Naive thymus-derived CD8-positive, alpha-beta T cell (primary cell): ENCODE data around the gene ANKK1. TPM values are rescaled to one million over a fixed set of nuclear protein-coding genes. Genes with fewer than 3 reads are reported as not detected.

Experiments used
- ATAC-seq, 2 donors: fragments of 150-1000 bp; cut with Tn5 transposase in 1 of 2; sonication (Bioruptor Pico), chemical (Tn5 transposase) in 1 of 2; 1 replicate in 1 of 2; 2 replicates in 1 of 2; pipeline ENCODE4 v1.10.0; 2021; ENCODE audit warnings: mild to moderate bottlenecking in 2 of 2, moderate library complexity in 2 of 2
- POLR2A ChIA-PET: fragments of 350-600 bp; sonication (Branson Sonifier 250); formaldehyde crosslinking; loops from one replicate; lab custom pipeline; 2021; ENCODE audit warnings: antibody characterized with exemption; lab: Charles Lee
- DNase-seq, 10 donors: peaks; one replicate each; pipeline versions ENCODE4 v3.0.0 to v3.0.0-alpha.2; 2020 to 2022
- H3K27ac Mint-ChIP-seq, 10 donors: one replicate each; pipeline ENCODE4 v1.8.0; 2020 to 2022; ENCODE audit warnings: mild to moderate bottlenecking in 10 of 10, mixed read lengths in 10 of 10, moderate library complexity in 4 of 10, inconsistent platforms in 1 of 10
- H3K27me3 Mint-ChIP-seq, 5 donors: one replicate each; pipeline ENCODE4 v1.8.0; 2021 to 2022; ENCODE audit warnings: mixed read lengths in 5 of 5
- H3K36me3 Mint-ChIP-seq, 3 donors: one replicate each; pipeline ENCODE4 v1.8.0; 2020 to 2022; ENCODE audit warnings: mixed read lengths in 3 of 3, mild to moderate bottlenecking in 2 of 3, inconsistent platforms in 1 of 3
- H3K4me1 Mint-ChIP-seq, 4 donors: one replicate each; pipeline ENCODE4 v1.8.0; 2021 to 2022; ENCODE audit warnings: mixed read lengths in 4 of 4
- H3K4me3 Mint-ChIP-seq, 10 donors: one replicate each; pipeline ENCODE4 v1.8.0; 2020 to 2022; ENCODE audit warnings: mild to moderate bottlenecking in 10 of 10, mixed read lengths in 10 of 10, moderate library complexity in 6 of 10, inconsistent platforms in 1 of 10
- H3K9me3 Mint-ChIP-seq, 9 donors: one replicate each; pipeline ENCODE4 v1.8.0; 2020 to 2022; ENCODE audit warnings: mixed read lengths in 9 of 9, mild to moderate bottlenecking in 3 of 9, inconsistent platforms in 1 of 9, moderate library complexity in 1 of 9
- polyA plus RNA-seq, 3 donors: library from polyadenylated mRNA; unstranded; fragments of 300-500 nt; fragmentation: Illumina TruSeq; gene quantifications; one replicate each; pipeline ENCODE4 v1.2.3, GENCODE V29; 2021
- total RNA-seq, 8 experiments: library from RNA in 2 of 8; stranded (reverse) in 2 of 8; gene quantifications; one replicate each; pipeline ENCODE4 v1.2.3 and lab custom pipeline; 2021 to 2026

ANKK1 gene
- total and polyA plus RNA-seq, 5 experiments from 2014 or later: 4.6 to 5.9 TPM; not detected in 3

DNA sequence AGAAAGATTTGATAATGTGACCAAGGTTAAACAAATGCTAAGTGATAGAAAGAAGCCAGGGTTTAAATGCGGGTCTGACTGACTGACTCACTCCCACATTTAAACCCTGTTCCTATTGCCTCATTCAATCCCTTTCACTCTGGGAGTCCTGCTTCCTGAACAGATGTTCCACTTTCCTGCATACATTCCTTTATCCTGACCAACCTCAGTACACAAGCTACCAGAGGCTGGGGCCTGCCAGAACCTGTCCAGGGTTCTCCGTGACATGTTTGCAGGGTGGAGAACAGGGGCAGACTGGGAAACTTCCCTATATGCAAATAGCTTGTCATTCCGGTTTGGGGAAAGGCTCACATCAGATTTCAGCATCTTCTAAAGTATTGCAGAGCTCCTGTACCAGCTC, 3.0 kb upstream of the ANKK1 start:
- Mint-ChIP-seq H3K4me3 (no peak overlapping the region), H3K9me3 (peaks cover 0 to 5% (median 0%) of the 10 kb centered on the region in 9 donors), H3K36me3 (peaks cover 6 to 18% (median 18%) of the 10 kb centered on the region in 3 donors), H3K4me1 (no peaks in the 10 kb centered on the region), H3K27me3 (peaks cover 0 to 9% (median 2%) of the 10 kb centered on the region in 5 donors), H3K27ac (no peak overlapping the region)
- no peak for DNase-seq
- POLR2A ChIA-PET: interaction anchor here (0.5 kb wide), 1 partner anchor 1264 kb away, joined by 4 read pairs; no protein-coding TSS in a partner anchor
- no peak for ATAC-seq

DNA sequence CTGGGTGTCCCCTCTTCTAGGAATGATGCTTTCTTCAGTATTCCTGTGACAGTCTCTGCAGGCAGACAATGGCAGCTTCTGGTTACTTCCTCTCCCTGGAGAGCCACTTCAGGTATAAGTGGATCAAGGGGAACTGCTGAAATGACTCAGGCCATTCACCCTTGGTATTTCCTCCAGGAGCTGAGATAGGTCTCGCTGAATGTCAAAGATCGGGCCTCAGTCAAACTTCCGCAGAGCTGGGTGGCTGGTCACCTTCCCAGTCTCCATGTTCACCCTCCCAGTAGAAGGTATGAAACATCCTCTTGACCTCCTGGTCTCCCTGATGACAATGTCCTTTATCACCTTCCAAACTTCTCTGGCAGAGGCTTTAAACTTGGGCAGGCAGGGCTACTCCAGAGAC, 1.8 kb upstream of the ANKK1 start:
- ATAC-seq: no peak
- peaks cover 0 to 9% (median 2%) of the 10 kb centered on the region in 5 donors for H3K27me3 Mint-ChIP-seq
- peaks cover 0 to 10% (median 9%) of the 10 kb centered on the region in 3 donors for H3K36me3 Mint-ChIP-seq
- POLR2A ChIA-PET: no interaction called here
- DNase-seq: no peak
- H3K9me3 Mint-ChIP-seq: no peaks in the 10 kb centered on the region
- no peak overlapping the region for H3K27ac Mint-ChIP-seq
- no peaks in the 10 kb centered on the region for H3K4me1 Mint-ChIP-seq
- no peak overlapping the region for H3K4me3 Mint-ChIP-seq

DNA sequence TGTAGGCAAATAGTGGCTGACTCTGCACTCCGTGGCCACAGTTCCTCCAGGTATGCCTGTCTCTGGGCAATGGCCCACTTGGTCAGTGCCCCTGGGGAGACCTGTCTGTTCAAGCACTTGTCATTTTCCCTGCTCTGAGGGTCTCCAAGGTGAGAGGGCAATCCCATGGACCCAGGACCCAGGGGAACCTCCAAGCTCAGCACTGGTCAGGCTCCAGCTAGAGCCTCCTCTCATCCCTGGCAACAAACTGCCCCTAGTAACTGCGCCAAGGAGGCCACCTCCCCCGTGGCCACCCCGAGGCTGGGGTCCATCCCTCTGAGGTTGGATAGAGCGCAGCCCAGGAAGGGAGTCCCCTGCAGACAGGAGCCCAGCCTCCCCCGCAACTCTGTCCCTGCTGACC, 713 bp upstream of the ANKK1 start:
- POLR2A ChIA-PET: no interaction called here
- Mint-ChIP-seq H3K27ac (no peak overlapping the region), H3K4me3 (no peak overlapping the region), H3K9me3 (no peaks in the 10 kb centered on the region), H3K27me3 (peaks cover 0 to 9% (median 2%) of the 10 kb centered on the region in 5 donors), H3K36me3 (peaks cover 0 to 8% (median 6%) of the 10 kb centered on the region in 3 donors), H3K4me1 (no peaks in the 10 kb centered on the region)
- DNase-seq (no peak), ATAC-seq (no peak)

DNA sequence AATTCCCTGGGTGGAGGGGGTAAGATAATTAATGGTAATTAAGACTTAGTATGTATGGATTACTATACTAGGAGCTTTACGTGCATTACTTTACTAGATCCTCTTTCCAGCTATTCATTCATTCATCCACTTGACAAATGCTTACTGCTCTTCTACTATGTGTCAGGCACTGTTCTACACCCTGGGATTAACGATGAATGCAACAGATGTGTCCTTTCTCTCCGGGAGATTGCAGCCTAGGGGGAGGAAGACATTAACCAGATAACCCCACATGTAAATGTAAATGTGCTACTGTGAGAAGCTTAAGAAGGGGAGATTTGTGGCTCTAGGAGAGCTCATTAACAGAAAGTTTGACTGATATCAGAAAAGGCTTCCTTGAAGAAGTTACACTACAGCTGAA, 1.7 kb downstream of the ANKK1 start:
- no peak for ATAC-seq
- no peak for DNase-seq

DNA sequence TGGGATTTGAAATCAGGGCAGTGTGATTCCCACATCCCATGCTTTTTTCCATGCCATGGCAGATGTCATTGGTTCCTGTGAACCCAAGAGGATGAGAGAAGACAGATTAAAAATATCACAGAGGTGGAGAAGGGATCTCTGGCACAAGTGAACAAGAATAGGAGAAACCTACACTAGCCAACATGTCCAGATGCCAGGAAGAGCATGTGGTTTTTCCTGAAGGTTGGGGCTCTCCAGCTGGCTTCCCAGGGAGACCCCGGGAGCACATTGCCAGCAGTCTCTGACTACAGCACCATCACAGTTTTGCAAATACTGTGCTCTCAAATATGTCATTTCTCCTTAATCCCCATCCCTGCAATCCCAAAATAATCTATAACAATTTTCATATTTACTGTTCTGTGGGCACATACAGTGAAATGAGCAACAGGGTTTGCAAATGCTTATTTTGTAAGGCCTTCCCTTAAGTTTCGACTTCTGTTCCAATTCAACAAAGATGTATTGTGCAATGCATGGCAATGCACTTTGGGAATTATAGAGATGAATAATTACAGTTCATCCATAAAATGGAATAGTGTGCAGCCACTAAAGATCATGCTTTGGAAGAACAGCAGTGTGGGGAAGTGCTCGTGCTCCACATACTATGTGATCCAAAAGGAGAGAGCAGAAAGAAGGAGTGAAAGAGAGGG, 4.8 kb downstream of the ANKK1 start:
- no peak for ATAC-seq

More for the DNA sequence above, 1.7 kb downstream of the ANKK1 start:
- Mint-ChIP-seq H3K27ac (no peak overlapping the region), H3K9me3 (no peaks in the 10 kb centered on the region), H3K4me3 (no peak overlapping the region), H3K4me1 (no peaks in the 10 kb centered on the region), H3K36me3 (peaks cover 0 to 6% (median 4%) of the 10 kb centered on the region in 3 donors), H3K27me3 (peaks cover 2 to 11% (median 7%) of the 10 kb centered on the region in 5 donors)
- POLR2A ChIA-PET: no interaction called here

DNA sequence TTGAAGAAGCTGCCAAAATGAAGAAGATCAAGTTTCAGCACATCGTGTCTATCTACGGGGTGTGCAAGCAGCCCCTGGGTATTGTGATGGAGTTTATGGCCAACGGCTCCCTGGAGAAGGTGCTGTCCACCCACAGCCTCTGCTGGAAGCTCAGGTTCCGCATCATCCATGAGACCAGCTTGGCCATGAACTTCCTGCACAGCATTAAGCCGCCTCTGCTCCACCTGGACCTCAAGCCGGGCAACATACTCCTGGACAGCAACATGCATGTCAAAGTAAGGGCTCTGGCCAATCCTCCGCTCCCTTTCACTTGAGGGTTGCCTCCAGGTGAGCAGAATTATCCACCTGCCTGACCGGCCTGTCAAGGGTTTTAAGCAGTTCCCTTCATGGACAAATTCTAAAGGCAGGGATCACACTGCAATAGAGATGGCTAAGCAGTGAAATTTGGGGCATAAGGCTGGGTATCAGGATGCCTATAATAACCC, 6.0 kb downstream of the ANKK1 start:
- Mint-ChIP-seq H3K9me3 (no peaks in the 10 kb centered on the region), H3K27ac (no peak overlapping the region), H3K4me3 (no peak overlapping the region), H3K36me3 (no peaks in the 10 kb centered on the region), H3K27me3 (peaks cover 0 to 12% (median 2%) of the 10 kb centered on the region in 5 donors), H3K4me1 (no peaks in the 10 kb centered on the region)
- ATAC-seq (no peak), DNase-seq (no peak)
- POLR2A ChIA-PET: no interaction called here

More for the DNA sequence above, 4.8 kb downstream of the ANKK1 start:
- peaks cover 0 to 12% (median 3%) of the 10 kb centered on the region in 5 donors for H3K27me3 Mint-ChIP-seq
- POLR2A ChIA-PET: no interaction called here
- H3K9me3 Mint-ChIP-seq: no peaks in the 10 kb centered on the region
- H3K27ac Mint-ChIP-seq: no peak overlapping the region
- DNase-seq: no peak
- H3K36me3 Mint-ChIP-seq: no peaks in the 10 kb centered on the region
- H3K4me3 Mint-ChIP-seq: no peak overlapping the region
- H3K4me1 Mint-ChIP-seq: no peaks in the 10 kb centered on the region

DNA sequence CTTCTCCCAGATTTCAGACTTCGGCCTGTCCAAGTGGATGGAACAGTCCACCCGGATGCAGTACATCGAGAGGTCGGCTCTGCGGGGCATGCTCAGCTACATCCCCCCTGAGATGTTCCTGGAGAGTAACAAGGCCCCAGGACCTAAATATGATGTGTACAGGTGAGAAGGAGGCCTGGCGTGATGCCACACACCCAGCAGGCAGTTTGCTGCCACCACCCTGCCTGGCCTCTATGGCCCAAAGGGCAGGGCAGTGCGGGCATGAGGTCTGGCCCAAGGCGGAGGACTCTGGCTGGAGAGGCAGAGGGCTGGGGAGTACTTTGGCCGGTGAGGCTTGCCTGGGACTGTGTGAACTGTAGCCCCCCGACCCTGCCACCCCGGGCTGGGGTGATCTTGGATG, 7.3 kb downstream of the ANKK1 start:
- H3K27me3 Mint-ChIP-seq: peaks cover 0 to 12% (median 2%) of the 10 kb centered on the region in 5 donors
- H3K4me1 Mint-ChIP-seq: no peaks in the 10 kb centered on the region
- no peak overlapping the region for H3K27ac Mint-ChIP-seq
- ATAC-seq (no peak), DNase-seq (no peak)
- no peaks in the 10 kb centered on the region for H3K9me3 Mint-ChIP-seq
- POLR2A ChIA-PET: interaction anchor here (0.6 kb wide), 1 partner anchor 899 kb away, joined by 4 read pairs; no protein-coding TSS in a partner anchor
- H3K36me3 Mint-ChIP-seq: no peaks in the 10 kb centered on the region
- H3K4me3 Mint-ChIP-seq: no peak overlapping the region

DNA sequence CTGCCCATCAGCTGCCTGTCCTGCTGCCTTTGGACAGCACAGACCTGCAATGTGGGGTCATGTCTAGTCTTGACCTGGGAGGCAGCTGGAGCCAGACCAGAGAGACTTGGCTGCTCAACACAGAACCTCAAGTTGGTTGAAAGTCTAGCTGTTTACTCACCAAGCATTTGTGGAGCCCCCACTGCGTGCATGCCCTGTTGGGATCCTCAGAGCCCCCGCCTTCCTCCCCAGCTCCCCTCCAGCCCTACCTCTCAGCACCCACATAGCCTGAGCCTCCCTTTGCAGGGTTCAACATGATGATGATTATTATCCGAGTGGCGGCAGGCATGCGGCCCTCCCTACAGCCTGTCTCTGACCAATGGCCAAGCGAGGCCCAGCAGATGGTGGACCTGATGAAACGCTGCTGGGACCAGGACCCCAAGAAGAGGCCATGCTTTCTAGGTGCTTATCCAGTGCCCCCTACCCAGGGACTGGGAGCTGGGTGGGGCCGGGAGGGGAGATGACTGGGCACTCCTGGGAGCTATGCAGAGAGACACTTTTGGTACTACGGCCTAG, 8.3 kb downstream of the ANKK1 start:
- H3K27me3 Mint-ChIP-seq: peaks cover 0 to 12% (median 2%) of the 10 kb centered on the region in 5 donors
- H3K9me3 Mint-ChIP-seq: no peaks in the 10 kb centered on the region
- no peaks in the 10 kb centered on the region for H3K4me1 Mint-ChIP-seq
- POLR2A ChIA-PET: no interaction called here
- no peak for DNase-seq
- H3K27ac Mint-ChIP-seq: no peak overlapping the region
- no peaks in the 10 kb centered on the region for H3K36me3 Mint-ChIP-seq
- no peak for ATAC-seq
- H3K4me3 Mint-ChIP-seq: no peak overlapping the region

DNA sequence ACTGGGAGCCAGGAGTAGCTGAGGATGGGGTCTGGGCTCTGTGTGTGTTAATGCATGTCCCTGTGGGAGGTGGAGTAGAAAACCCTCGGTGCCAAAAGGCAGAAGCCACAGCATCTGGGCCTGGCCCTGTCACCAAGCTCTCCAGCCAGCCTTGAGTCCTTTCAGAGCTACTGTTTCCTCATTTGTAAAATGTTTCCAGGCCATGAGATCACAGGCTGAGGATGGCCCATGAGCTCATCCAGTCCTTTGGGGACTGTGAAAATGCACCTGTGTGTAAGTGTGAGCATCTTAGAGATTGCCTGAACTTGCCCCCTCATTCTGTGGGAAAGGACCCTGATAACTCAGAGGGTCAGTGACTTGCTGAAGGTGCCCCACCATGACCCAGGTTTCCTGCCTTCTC, 9.1 kb downstream of the ANKK1 start:
- Mint-ChIP-seq H3K4me3 (no peak overlapping the region), H3K4me1 (no peaks in the 10 kb centered on the region), H3K9me3 (no peaks in the 10 kb centered on the region), H3K36me3 (no peaks in the 10 kb centered on the region), H3K27me3 (peaks cover 0 to 12% (median 2%) of the 10 kb centered on the region in 5 donors), H3K27ac (no peak overlapping the region)
- no peak for ATAC-seq
- no peak for DNase-seq
- POLR2A ChIA-PET: no interaction called here

DNA sequence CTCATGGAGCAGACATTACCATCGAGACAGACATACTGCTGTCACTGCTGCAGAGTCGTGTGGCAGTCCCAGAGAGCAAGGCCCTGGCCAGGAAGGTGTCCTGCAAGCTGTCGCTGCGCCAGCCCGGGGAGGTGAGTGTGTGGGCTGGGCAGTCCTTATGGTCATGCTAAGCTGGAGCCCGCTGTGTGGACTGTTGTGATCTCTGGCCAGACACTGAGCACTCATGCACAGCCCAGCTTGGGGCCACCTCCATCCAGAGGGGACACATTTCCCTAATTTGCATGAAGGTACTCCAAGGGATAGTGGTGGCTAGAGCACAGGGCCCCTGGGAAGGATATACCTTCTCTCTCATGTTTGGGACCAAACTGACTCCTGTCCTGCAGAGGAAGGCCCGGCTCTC, 9.6 kb downstream of the ANKK1 start:
- DNase-seq: no peak
- Mint-ChIP-seq H3K4me3 (no peak overlapping the region), H3K36me3 (no peaks in the 10 kb centered on the region), H3K27me3 (peaks cover 0 to 12% (median 0%) of the 10 kb centered on the region in 5 donors), H3K4me1 (no peaks in the 10 kb centered on the region), H3K27ac (no peak overlapping the region), H3K9me3 (no peaks in the 10 kb centered on the region)
- no peak for ATAC-seq
- POLR2A ChIA-PET: no interaction called here

DNA sequence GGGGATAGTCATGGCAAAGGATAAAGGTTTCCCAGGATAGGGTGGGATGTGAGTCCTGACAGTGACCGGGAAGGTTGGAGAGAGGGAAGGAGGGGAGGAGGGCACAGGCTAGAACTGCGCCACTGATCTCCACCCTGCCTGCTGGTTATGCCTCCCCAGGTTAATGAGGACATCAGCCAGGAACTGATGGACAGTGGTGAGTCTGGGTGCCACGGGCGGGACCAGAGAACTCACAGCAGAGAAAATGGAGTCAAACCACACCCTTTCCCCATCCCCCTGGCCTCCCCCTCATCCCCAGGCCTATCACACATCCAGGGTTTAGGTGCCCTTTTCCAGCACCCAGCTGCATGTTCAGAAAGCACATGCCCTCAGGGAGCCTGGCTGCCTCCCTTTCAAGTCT, 10.2 kb downstream of the ANKK1 start:
- no peak overlapping the region for H3K27ac Mint-ChIP-seq
- DNase-seq (no peak), ATAC-seq (no peak)
- H3K27me3 Mint-ChIP-seq: peaks cover 0 to 12% (median 0%) of the 10 kb centered on the region in 5 donors
- no peak overlapping the region for H3K4me3 Mint-ChIP-seq
- H3K4me1 Mint-ChIP-seq: no peaks in the 10 kb centered on the region
- no peaks in the 10 kb centered on the region for H3K9me3 Mint-ChIP-seq
- POLR2A ChIA-PET: no interaction called here
- H3K36me3 Mint-ChIP-seq: no peaks in the 10 kb centered on the region

DNA sequence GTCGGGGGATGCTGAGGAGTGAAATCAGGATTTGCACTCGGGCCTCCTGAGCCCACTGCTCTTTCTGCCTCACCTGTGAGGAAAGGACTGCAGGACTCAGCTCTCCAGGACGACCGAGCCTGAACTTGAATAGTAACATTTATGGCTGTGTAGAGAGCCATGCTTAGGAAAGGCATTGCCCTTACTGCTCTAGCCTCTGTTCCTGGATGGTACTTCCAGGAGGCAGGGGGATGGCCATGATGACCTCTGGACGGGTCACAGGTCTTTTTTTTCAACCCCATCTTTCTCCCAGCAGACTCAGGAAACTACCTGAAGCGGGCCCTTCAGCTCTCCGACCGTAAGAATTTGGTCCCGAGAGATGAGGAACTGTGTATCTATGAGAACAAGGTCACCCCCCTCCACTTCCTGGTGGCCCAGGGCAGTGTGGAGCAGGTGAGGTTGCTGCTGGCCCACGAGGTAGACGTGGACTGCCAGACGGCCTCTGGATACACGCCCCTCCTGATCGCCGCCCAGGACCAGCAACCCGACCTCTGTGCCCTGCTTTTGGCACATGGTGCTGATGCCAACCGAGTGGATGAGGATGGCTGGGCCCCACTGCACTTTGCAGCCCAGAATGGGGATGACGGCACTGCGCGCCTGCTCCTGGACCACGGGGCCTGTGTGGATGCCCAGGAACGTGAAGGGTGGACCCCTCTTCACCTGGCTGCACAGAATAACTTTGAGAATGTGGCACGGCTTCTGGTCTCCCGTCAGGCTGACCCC, 11.3 kb downstream of the ANKK1 start:
- no peaks in the 10 kb centered on the region for H3K4me1 Mint-ChIP-seq
- no peak for ATAC-seq
- no peak for DNase-seq
- no peaks in the 10 kb centered on the region for H3K9me3 Mint-ChIP-seq
- no peak overlapping the region for H3K4me3 Mint-ChIP-seq
- peaks cover 0 to 7% (median 0%) of the 10 kb centered on the region in 5 donors for H3K27me3 Mint-ChIP-seq
- POLR2A ChIA-PET: no interaction called here
- no peaks in the 10 kb centered on the region for H3K36me3 Mint-ChIP-seq
- no peak overlapping the region for H3K27ac Mint-ChIP-seq
